NOMO-1 treated with dmso at 0.1 percent for 144 hours (cell line): ENCODE data around the gene LRCOL1.

ENCODE experiments used
- DNase-seq: peaks from one replicate; lab custom pipeline; 2025; ENCODE audit not compliant: unreplicated experiment; lab: John Stamatoyannopoulos, UW

LRCOL1 gene

GRCh38 chr12:132619386-132620112 lies 9.2 kb upstream of the LRCOL1 start:
- DNase-seq: no peak

- no peak for DNase-seq
Measured at GRCh38 chr12:132619071-132619385, 8.6 kb upstream of the LRCOL1 start.

- no peak for DNase-seq
Measured at GRCh38 chr12:132618683-132619043, 8.3 kb upstream of the LRCOL1 start, which contains the start of gene P2RX2. TSS of gene P2RX2 (plus strand) at chr12:132618776. CDS start at chr12:132618817, 41 bp downstream.

GRCh38 chr12:132617822-132618682 lies 7.7 kb upstream of the LRCOL1 start:
- no peak for DNase-seq

DNA sequence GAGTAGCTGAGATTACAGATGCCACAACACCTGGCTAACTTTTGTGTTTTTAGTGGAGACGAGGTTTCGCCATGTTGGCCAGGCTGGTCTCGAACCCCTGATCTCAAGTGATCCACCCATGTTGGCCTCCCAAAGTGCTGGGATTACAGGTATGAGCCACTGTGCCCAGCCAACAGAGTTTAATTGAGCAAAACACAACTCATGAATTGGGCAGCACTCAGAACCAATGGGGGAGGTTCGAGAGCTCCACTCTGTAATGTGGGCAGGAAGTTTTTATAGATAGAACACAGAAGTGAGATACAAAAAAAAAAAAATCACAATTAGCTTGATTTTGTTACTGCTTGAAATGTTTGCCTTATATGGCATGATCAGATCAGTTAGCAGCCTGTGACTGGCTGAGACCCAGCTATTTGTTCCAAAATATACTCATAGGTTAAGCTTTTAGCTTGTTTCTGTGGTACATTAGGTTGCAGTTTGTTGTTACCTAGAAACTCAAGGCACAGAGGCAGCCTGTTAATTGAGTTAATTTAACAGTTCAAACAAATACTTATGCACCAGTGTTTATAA lies 6.8 kb upstream of the LRCOL1 start:
- no peak for DNase-seq

GRCh38 chr12:132615579-132616038 lies 5.2 kb upstream of the LRCOL1 start:
- no peak for DNase-seq

DNA sequence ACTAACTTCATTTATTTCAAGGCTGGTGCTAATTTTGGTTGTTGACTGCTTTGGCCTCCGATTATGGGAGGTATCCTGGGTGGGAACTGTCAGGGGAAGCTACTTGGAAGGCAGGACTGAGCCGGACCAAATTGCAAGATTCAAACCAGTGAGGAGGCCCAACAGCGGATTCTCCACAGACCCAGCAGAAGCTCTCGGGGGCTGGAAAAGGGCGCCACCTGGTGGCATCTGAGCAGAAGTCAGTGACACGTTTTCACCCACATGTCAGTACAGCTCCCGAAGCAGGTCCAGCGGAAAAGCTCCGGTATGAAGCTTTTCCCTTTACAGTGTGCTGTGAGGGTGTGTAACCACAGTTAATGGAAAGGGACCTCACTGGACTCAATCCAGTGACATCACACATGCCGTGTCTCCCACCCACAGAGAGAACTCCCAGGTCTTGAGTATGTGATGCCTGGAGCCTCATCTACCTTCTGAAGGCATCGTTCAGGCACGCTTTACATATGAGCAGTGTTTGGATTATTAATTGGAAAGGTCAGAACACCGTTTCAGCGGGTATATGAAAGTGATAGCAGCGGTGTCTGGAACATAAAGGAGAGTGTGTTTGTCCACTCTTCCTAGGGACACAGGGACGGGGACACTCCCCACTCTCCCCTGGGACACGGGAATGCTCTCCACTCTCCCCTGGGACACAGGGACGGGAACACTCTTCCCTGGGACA lies 4.6 kb upstream of the LRCOL1 start:
- DNase-seq: peak; percentile 55

DNA sequence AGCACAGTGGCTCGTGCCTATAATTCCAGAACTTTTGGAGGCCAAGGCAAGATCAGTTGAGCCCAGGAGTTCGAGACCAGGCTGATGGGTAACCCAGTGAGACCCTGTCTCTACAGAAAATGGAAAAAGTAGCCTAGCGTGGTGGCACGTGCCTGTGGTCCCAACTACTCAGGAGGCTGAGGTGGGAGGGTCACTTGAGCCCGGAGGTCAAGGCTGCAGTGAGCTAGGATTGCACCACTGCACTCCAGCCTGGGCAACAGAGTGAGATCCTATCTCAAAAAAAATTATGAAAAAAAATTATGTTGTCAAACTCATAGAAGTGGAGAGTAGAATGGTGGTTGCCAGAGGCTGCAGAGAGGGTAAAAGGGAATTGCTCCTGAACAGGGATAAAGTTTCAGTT lies 3.6 kb upstream of the LRCOL1 start:
- DNase-seq: no peak

DNA sequence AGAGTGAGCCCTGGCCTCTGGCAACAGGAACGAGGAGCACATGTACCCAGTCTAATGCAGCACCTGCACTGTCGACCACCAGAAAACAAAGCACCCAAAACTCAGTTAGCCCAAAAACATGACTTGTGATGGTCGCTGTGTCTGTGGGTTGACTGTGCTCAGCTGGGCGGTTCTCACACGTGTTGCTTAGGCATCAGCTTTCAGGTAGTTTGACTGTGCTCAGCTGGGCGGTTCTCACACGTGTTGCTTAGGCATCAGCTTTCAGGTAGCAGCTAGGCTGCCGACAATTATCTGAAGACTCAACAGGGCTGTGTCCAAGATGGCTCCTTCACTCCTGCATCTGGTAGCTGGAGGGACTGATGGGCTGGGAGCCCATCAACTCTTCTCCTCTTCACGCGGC lies 1.2 kb upstream of the LRCOL1 start:
- DNase-seq: no peak

DNA sequence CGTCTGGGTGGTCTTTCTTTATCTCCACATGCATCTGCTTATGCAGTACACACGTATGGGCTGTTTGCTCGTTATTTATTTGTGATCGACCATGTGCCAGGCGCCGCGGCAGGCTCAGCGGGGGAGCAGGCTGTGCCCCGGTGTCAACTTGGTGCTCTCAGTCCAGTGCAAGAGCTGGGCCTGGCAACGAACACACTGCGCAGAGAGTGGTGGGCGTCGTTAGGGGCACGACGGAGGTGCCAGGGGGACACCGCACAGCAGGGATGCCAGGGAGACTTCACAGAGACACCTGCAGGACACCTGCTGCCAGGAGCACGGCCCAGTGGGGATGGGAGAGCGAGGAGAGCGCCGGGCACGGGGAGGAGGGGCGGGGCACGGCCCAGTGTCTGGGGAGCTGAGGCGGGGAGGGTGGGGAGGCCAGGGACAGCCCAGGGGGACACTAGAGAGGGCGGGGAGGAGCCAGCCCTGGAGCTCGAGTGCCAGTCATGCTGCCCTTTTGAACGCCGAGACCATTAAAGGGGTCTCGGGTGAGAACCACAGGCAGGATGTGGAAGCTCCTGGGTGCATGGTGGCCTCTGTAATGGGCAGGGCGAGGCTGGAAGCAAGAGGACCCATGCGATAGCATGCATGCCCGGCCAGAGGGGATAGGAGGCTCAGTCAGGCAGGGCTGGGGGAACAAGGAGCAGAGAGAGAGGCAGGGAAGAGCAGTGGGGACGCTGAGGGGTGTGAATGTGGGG lies 652 bp upstream of the LRCOL1 start:
- DNase-seq: no peak

GRCh38 chr12:132608231-132609171 lies 1.9 kb downstream of the LRCOL1 start:
- no peak for DNase-seq

- DNase-seq: no peak
Measured at GRCh38 chr12:132606927-132607326, 3.5 kb downstream of the LRCOL1 start.

DNA sequence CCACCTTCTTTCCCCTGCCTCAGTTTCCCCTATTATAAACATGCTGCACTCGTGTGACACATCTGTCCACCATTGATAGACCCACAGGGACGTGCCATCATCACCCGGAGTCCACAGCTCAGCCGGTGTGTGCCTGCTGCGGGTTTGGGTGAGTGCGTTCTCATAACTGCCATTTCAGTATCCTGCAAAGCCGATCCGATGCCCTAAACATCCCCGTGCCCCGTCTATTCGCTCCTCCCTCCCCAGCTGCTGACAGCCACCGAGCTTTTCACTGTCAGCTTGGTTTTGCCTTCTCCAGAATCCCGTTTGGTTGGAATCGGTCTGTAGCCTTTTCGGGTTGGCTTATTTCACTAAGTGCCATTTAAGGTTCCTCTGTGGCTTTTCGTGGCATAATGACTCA lies 3.9 kb downstream of the LRCOL1 start:
- DNase-seq: no peak

DNA sequence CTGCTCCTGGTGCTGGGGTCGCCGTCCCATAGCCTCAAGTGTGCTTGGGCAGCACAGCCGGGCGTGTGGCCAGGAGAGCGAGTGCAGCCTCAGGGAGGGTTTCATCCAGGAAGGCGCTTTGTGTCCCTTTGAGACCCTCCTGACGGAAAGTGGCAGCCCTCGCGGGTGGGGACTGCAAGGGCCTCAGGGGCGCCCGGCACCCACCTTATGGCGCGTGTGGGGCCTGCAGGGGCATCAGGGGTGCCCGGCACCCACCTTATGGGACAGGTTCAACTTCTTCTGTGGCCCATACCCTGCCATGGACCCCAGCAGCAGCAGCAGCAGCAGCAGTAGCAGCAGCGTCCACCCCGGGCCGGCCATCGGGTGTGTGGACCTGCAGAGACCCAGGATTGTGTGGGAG lies 4.5 kb downstream of the LRCOL1 start:
- no peak for DNase-seq

- no peak for DNase-seq
Measured at GRCh38 chr12:132604668-132605441, 5.5 kb downstream of the LRCOL1 start.

- no peak for DNase-seq
Measured at GRCh38 chr12:132604151-132604618, 6.2 kb downstream of the LRCOL1 start.

- no peak for DNase-seq
Measured at GRCh38 chr12:132603240-132604150, 6.9 kb downstream of the LRCOL1 start.
